GM12892 (cell line): ENCODE measurements around the gene MRPS18A.

ENCODE experiments used
- POLR2A ChIP-seq: IDR thresholded peaks from 2 replicates; pipeline ENCODE4 v1.6.1; 2011; ENCODE audit warnings: low read depth, low read length, control low read depth
- POLR2AphosphoS5 ChIP-seq: IDR thresholded peaks from 2 replicates; pipeline ENCODE4 v1.6.1; 2011; ENCODE audit warnings: low read depth, low read length, control low read depth
- TAF1 ChIP-seq: IDR thresholded peaks from 2 replicates; pipeline ENCODE4 v1.6.1; 2011; ENCODE audit warnings: low read depth, mild to moderate bottlenecking, control low read depth, low read length, borderline replicate concordance

- TF ChIP-seq POLR2A (no peak), TAF1 (no peak), POLR2AphosphoS5 (no peak)
These were observed 7.0 kb downstream of the MRPS18A start for GRCh38 chr6:43680308-43681200.
